ENCODE measurements around the gene UBE2E2.
A peak's percentile ranks its signal among the peaks of the same experiment; 100 is the strongest.

Gene UBE2E2

GRCh38 chr3:23275814-23276213 is 72.7 kb downstream of the UBE2E2 start (continued):
- no peak for TF ChIP-seq OVOL3 (tag by site-specific recombination; IDR thresholded peaks at IDR 0.05)
- TF ChIP-seq ZNF548 (tag by site-specific recombination; IDR thresholded peaks at IDR 0.05), result no peak
- TF ChIP-seq ZNF664 (tag by site-specific recombination; IDR thresholded peaks at IDR 0.05), result no peak

DNA sequence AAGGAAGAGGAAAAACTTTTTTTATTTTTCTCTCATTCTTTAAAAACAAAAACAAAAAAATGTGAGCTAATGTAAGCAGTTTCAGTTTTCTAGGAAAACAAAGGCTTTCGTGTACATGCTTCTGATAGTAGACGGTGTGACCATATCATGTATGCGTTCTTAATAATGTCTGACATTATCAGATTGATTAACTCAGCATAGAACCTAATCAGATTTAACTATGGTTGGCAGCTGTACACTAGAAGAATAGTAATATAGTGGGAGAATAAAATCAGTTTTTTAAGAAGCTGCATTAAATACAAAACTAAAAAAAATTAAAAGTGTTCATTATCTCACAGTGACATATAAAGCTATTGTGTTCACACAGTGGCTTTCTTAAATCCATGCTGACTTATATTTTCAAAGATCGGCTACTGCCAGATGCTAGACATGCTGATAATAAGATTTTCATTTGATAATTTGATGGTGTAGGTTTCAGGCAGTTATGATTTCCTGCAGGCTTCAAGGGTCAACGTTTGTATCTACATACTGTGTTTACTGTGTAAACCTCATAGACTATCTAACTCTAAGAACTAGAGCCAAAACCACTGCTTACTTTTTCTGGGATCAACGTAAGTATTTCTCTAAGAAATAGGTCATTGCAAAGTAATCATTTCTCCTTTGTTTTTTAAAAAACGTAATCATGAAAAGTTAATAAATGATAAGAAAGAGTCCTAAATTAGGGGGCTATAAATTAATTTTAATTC is 74.0 kb downstream of the UBE2E2 start:
- no peaks in the 10 kb centered on the region; the same call in 1 of the 2 replicates for H3K4me1 ChIP-seq (ENCODE audit: control insufficient read depth, insufficient read depth, low read length)
- H3K9me3 ChIP-seq (ENCODE audit: control insufficient read depth, insufficient read depth, low read depth, low read length), result no peaks in the 10 kb centered on the region
- H3K36me3 ChIP-seq (ENCODE audit: control insufficient read depth in 2 of 2, insufficient read depth in 1 of 2, low read length in 2 of 2), result no peaks in the 10 kb centered on the region
- CTCF ChIA-PET, result interaction anchor here (0.7 kb wide), 1 partner anchor 37 kb away, joined by 5 read pairs; no protein-coding TSS in a partner anchor
- POLR2A ChIA-PET, result no interaction called here
- TF ChIP-seq PRDM6 (tag by site-specific recombination; IDR thresholded peaks at IDR 0.05) (peak; percentile 15; the same call in 1 of the 2 replicates), ZFP41 (tag by site-specific recombination; IDR thresholded peaks at IDR 0.05; ENCODE audit: borderline replicate concordance) (no peak)
- no peak overlapping the region for H3K4me3 ChIP-seq (ENCODE audit: low read depth, low read length)
- H3K27ac ChIP-seq (ENCODE audit: extremely low read depth, low read depth, low read length), result no peak overlapping the region

DNA sequence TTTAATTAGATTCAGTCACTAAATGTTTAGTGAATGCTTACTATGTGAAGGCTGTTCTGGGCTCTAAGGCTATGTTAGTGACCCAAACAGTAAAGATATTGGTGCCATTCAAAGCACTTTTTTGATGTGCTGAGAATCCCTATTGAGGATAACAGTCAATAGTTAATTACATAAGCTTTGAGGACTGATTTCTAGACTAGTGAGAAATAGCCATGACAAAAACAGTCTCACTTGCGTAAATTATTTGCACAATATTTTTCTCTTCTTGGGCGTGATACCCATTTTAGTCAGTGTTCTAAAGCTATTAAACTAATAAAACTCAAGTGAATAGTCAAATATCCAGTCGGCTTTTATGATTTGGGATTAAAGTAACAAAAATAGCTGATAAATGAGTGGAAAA is 74.6 kb downstream of the UBE2E2 start:
- POLR2A ChIA-PET, result no interaction called here
- no peak overlapping the region for H3K4me3 ChIP-seq (ENCODE audit: low read depth, low read length)
- CTCF ChIA-PET, result no interaction called here

DNA sequence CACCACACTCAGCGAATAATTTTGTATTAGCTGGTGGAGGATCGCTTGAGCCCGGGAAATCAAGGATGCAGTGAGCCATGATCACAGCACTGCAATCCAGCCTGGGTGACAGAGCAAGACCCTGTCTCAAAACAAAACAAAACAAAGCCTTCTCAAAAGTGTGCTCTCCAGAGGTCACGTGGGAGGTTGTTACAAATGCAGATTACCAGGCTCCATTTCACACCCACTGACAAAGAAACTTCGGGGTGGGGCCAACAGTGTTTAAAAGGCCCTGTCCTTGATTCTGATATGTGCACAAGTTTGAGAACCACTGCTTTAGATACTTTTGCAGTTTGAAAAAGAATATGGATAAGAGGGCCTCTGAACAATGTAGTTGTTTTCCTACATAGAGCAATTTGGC is 80.5 kb downstream of the UBE2E2 start:
- ChIA-PET CTCF (no interaction called here), POLR2A (no interaction called here)
- H3K4me3 ChIP-seq (ENCODE audit: low read depth, low read length), result no peak overlapping the region
- TF ChIP-seq ZNF521 (tag by site-specific recombination; IDR thresholded peaks at IDR 0.05), result no peak
- no peak for TF ChIP-seq RBAK (tag by site-specific recombination; IDR thresholded peaks at IDR 0.05)
- TF ChIP-seq, protein P1, sequence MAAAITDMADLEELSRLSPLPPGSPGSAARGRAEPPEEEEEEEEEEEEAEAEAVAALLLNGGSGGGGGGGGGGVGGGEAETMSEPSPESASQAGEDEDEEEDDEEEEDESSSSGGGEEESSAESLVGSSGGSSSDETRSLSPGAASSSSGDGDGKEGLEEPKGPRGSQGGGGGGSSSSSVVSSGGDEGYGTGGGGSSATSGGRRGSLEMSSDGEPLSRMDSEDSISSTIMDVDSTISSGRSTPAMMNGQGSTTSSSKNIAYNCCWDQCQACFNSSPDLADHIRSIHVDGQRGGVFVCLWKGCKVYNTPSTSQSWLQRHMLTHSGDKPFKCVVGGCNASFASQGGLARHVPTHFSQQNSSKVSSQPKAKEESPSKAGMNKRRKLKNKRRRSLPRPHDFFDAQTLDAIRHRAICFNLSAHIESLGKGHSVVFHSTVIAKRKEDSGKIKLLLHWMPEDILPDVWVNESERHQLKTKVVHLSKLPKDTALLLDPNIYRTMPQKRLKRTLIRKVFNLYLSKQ (tag by site-specific recombination; IDR thresholded peaks at IDR 0.05; ENCODE audit: borderline replicate concordance), result no peak
- TF ChIP-seq, protein P2, sequence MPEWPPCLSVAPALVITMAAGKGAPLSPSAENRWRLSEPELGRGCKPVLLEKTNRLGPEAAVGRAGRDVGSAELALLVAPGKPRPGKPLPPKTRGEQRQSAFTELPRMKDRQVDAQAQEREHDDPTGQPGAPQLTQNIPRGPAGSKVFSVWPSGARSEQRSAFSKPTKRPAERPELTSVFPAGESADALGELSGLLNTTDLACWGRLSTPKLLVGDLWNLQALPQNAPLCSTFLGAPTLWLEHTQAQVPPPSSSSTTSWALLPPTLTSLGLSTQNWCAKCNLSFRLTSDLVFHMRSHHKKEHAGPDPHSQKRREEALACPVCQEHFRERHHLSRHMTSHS (tag by site-specific recombination; IDR thresholded peaks at IDR 0.05), result no peak
- TF ChIP-seq GLI2 (tag by site-specific recombination; IDR thresholded peaks at IDR 0.05; ENCODE audit: borderline replicate concordance, low read depth), result no peak
- TF ChIP-seq BCL11B (tag by site-specific recombination; IDR thresholded peaks at IDR 0.05; ENCODE audit: low read depth), result no peak
- no peak for TF ChIP-seq KLF16 (tag by site-specific recombination; IDR thresholded peaks at IDR 0.05)
- TF ChIP-seq ZNF777 (tag by site-specific recombination; IDR thresholded peaks at IDR 0.05; ENCODE audit: borderline replicate concordance), result no peak
- TF ChIP-seq, protein P3, sequence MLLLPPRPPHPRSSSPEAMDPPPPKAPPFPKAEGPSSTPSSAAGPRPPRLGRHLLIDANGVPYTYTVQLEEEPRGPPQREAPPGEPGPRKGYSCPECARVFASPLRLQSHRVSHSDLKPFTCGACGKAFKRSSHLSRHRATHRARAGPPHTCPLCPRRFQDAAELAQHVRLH (tag by site-specific recombination; IDR thresholded peaks at IDR 0.05), result no peak
- TF ChIP-seq YY2 (tag by site-specific recombination; IDR thresholded peaks at IDR 0.05), result no peak
- no peak for TF ChIP-seq ZNF791 (tag by site-specific recombination; IDR thresholded peaks at IDR 0.05)
- TF ChIP-seq ZNF24 (tag by site-specific recombination; IDR thresholded peaks at IDR 0.05), result no peak
- no peak for TF ChIP-seq ZNF776 (tag by site-specific recombination; IDR thresholded peaks at IDR 0.05; ENCODE audit: borderline replicate concordance)
- TF ChIP-seq ZNF558 (tag by site-specific recombination; IDR thresholded peaks at IDR 0.05), result no peak

More for the DNA sequence above, 74.6 kb downstream of the UBE2E2 start:
- Histone ChIP-seq H3K4me1 (ENCODE audit: control insufficient read depth, insufficient read depth, low read length) (no peaks in the 10 kb centered on the region; the same call in 1 of the 2 replicates), H3K27ac (ENCODE audit: extremely low read depth, low read depth, low read length) (no peak overlapping the region), H3K36me3 (ENCODE audit: control insufficient read depth in 2 of 2, insufficient read depth in 1 of 2, low read length in 2 of 2) (no peaks in the 10 kb centered on the region), H3K9me3 (ENCODE audit: control insufficient read depth, insufficient read depth, low read depth, low read length) (no peaks in the 10 kb centered on the region)
- no peak for TF ChIP-seq MYNN (tag by site-specific recombination; IDR thresholded peaks at IDR 0.05; ENCODE audit: borderline replicate concordance)
- TF ChIP-seq ZNF274 (IDR thresholded peaks at IDR 0.05; ENCODE audit: low read length), result no peak
- no peak for TF ChIP-seq ZNF274 (tag by site-specific recombination; IDR thresholded peaks at IDR 0.05; ENCODE audit: borderline replicate concordance)
- no peak for TF ChIP-seq MZF1 (tag by site-specific recombination; IDR thresholded peaks at IDR 0.05; ENCODE audit: borderline replicate concordance)
- TF ChIP-seq ZNF514 (tag by site-specific recombination; IDR thresholded peaks at IDR 0.05), result no peak
- TF ChIP-seq, protein P4, sequence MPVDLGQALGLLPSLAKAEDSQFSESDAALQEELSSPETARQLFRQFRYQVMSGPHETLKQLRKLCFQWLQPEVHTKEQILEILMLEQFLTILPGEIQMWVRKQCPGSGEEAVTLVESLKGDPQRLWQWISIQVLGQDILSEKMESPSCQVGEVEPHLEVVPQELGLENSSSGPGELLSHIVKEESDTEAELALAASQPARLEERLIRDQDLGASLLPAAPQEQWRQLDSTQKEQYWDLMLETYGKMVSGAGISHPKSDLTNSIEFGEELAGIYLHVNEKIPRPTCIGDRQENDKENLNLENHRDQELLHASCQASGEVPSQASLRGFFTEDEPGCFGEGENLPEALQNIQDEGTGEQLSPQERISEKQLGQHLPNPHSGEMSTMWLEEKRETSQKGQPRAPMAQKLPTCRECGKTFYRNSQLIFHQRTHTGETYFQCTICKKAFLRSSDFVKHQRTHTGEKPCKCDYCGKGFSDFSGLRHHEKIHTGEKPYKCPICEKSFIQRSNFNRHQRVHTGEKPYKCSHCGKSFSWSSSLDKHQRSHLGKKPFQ (tag by site-specific recombination; IDR thresholded peaks at IDR 0.05), result no peak
- no peak for TF ChIP-seq ZNF843 (tag by site-specific recombination; IDR thresholded peaks at IDR 0.05)
- no peak for TF ChIP-seq ZNF624 (tag by site-specific recombination; IDR thresholded peaks at IDR 0.05)
- no peak for TF ChIP-seq ZNF140 (tag by site-specific recombination; IDR thresholded peaks at IDR 0.05)

More for the DNA sequence above, 80.5 kb downstream of the UBE2E2 start:
- Histone ChIP-seq H3K27ac (ENCODE audit: extremely low read depth, low read depth, low read length) (no peak overlapping the region), H3K4me1 (ENCODE audit: control insufficient read depth, insufficient read depth, low read length) (no peaks in the 10 kb centered on the region), H3K36me3 (ENCODE audit: control insufficient read depth in 2 of 2, insufficient read depth in 1 of 2, low read length in 2 of 2) (no peaks in the 10 kb centered on the region), H3K9me3 (ENCODE audit: control insufficient read depth, insufficient read depth, low read depth, low read length) (no peaks in the 10 kb centered on the region)

Data from HEK293 (cell line).